ENCODE results near the gene CCK. TPM values are rescaled to one million over a fixed set of nuclear protein-coding genes. Genes with fewer than 3 reads are reported as not detected.

The CCK gene
- total RNA-seq, 3 donors from 2014 or later (not counting 1 experiment from before 2014, with no cell fraction given) = 0.54 TPM; not detected in 2

GRCh38 chr3:42267878-42268277, 1.9 kb upstream of the CCK start:
- no peaks in the 10 kb centered on the region for H3K4me1 ChIP-seq (ENCODE audit: control insufficient read depth, insufficient read depth, low read length)
- ATAC-seq = no peak
- peaks cover 16% of the 10 kb centered on the region for H3K27me3 ChIP-seq (ENCODE audit: control insufficient read depth, insufficient read depth, low read length)
- peaks cover 47 to 68% of the 10 kb centered on the region in 2 donors for H3K27me3 Mint-ChIP-seq (ENCODE audit: low read depth in 2 of 2)
- H3K4me3 Mint-ChIP-seq = no peak overlapping the region
- 92% methylated on average over 6 of the region's 6 CpGs for WGBS (ENCODE audit: insufficient coverage)
- H3K9me3 Mint-ChIP-seq = no peaks in the 10 kb centered on the region
- no peaks in the 10 kb centered on the region for H3K4me1 Mint-ChIP-seq
- TF ChIP-seq CTCF (IDR thresholded peaks at IDR 0.05) = no peak
- no peaks in the 10 kb centered on the region for H3K36me3 ChIP-seq (ENCODE audit: control insufficient read depth, insufficient read depth, low read length)
- H3K36me3 Mint-ChIP-seq = no peaks in the 10 kb centered on the region
- no peak overlapping the region for H3K4me3 ChIP-seq (ENCODE audit: low read length)
- no peak overlapping the region for H3K27ac Mint-ChIP-seq
- H3K27ac ChIP-seq (ENCODE audit: low read length) = no peak overlapping the region
- DNase-seq = no peak
- intact Hi-C loops (cut with micrococcal nuclease) = no loop called here
- no peaks in the 10 kb centered on the region for H3K9me3 ChIP-seq (ENCODE audit: control insufficient read depth, insufficient read depth, low read length)

GRCh38 chr3:42265059-42265991, 660 bp downstream of the CCK start:
- no peak for ATAC-seq
- DNase-seq = no peak
- intact Hi-C loops (cut with micrococcal nuclease) = no loop called here
- Histone ChIP-seq H3K4me1 (ENCODE audit: control insufficient read depth, insufficient read depth, low read length) (no peaks in the 10 kb centered on the region), H3K27me3 (ENCODE audit: control insufficient read depth, insufficient read depth, low read length) (peaks cover 27% of the 10 kb centered on the region), H3K27ac (ENCODE audit: low read length) (no peak overlapping the region), H3K4me3 (ENCODE audit: low read length) (no peak overlapping the region), H3K9me3 (ENCODE audit: control insufficient read depth, insufficient read depth, low read length) (no peaks in the 10 kb centered on the region), H3K36me3 (ENCODE audit: control insufficient read depth, insufficient read depth, low read length) (no peaks in the 10 kb centered on the region)
- peaks cover 50 to 81% of the 10 kb centered on the region in 2 donors for H3K27me3 Mint-ChIP-seq (ENCODE audit: low read depth in 2 of 2)
- H3K27ac Mint-ChIP-seq = no peak overlapping the region
- TF ChIP-seq CTCF (IDR thresholded peaks at IDR 0.05) = no peak
- no peaks in the 10 kb centered on the region for H3K4me1 Mint-ChIP-seq
- no peak overlapping the region for H3K4me3 Mint-ChIP-seq
- WGBS (ENCODE audit: insufficient coverage) = 16% methylated on average over 60 of the region's 60 CpGs
- no peaks in the 10 kb centered on the region for H3K36me3 Mint-ChIP-seq
- no peaks in the 10 kb centered on the region for H3K9me3 Mint-ChIP-seq

GRCh38 chr3:42264399-42265058, 1.5 kb downstream of the CCK start:
- H3K36me3 ChIP-seq (ENCODE audit: control insufficient read depth, insufficient read depth, low read length) = no peaks in the 10 kb centered on the region
- no peaks in the 10 kb centered on the region for H3K4me1 ChIP-seq (ENCODE audit: control insufficient read depth, insufficient read depth, low read length)
- no peak overlapping the region for H3K27ac Mint-ChIP-seq
- H3K4me3 Mint-ChIP-seq = no peak overlapping the region
- no peak overlapping the region for H3K27ac ChIP-seq (ENCODE audit: low read length)
- H3K27me3 Mint-ChIP-seq (ENCODE audit: low read depth in 2 of 2) = peaks cover 51 to 81% of the 10 kb centered on the region in 2 donors
- H3K4me1 Mint-ChIP-seq = no peaks in the 10 kb centered on the region
- ATAC-seq = no peak
- no peak for TF ChIP-seq CTCF (IDR thresholded peaks at IDR 0.05)
- DNase-seq = peak in 1 of 2 donors; percentile 9
- H3K27me3 ChIP-seq (ENCODE audit: control insufficient read depth, insufficient read depth, low read length) = peaks cover 27% of the 10 kb centered on the region
- no peaks in the 10 kb centered on the region for H3K9me3 Mint-ChIP-seq
- H3K9me3 ChIP-seq (ENCODE audit: control insufficient read depth, insufficient read depth, low read length) = no peaks in the 10 kb centered on the region
- no peaks in the 10 kb centered on the region for H3K36me3 Mint-ChIP-seq
- WGBS (ENCODE audit: insufficient coverage) = 14% methylated on average over 37 of the region's 37 CpGs
- H3K4me3 ChIP-seq (ENCODE audit: low read length) = no peak overlapping the region
- intact Hi-C loops (cut with micrococcal nuclease) = no loop called here

Data from natural killer cell (primary cell).